ENCODE measurements around the gene RAET1G.
"Not testable (repeated sequence)": the region's sequence is repeated elsewhere in the genome, so short reads cannot be mapped to it uniquely, and the experiment has no call there.

RAET1G gene

GRCh38 chr6:149898966-149899365 lies 24.0 kb downstream of the RAET1G start:
- H3K27me3 ChIP-seq (ENCODE audit: low read depth, low read length): no peaks in the 10 kb centered on the region
- no peak overlapping the region for H3K27ac ChIP-seq (ENCODE audit: low read length)
- no peak overlapping the region for H3K4me3 ChIP-seq (ENCODE audit: low read depth in 1 of 2, low read length in 2 of 2)
- no peaks in the 10 kb centered on the region for H3K36me3 ChIP-seq (ENCODE audit: control insufficient read depth in 1 of 2, insufficient read depth in 2 of 2, low read length in 2 of 2)
- no peaks in the 10 kb centered on the region for H3K9me3 ChIP-seq (ENCODE audit: control insufficient read depth in 1 of 2, low read length in 2 of 2)
- H3K4me1 ChIP-seq (ENCODE audit: control insufficient read depth in 1 of 2, insufficient read depth in 2 of 2, low read length in 2 of 2): peaks cover 20 to 29% of the 10 kb centered on the region in 2 donors

- Histone ChIP-seq H3K9me3 (ENCODE audit: control insufficient read depth in 1 of 2, low read length in 2 of 2) (no peaks in the 10 kb centered on the region), H3K27ac (ENCODE audit: low read length) (peak within 1 kb of the TSS; percentile 74), H3K36me3 (ENCODE audit: control insufficient read depth in 1 of 2, insufficient read depth in 2 of 2, low read length in 2 of 2) (no peaks in the 10 kb centered on the region), H3K27me3 (ENCODE audit: low read depth, low read length) (no peaks in the 10 kb centered on the region), H3K4me3 (ENCODE audit: low read depth in 1 of 2, low read length in 2 of 2) (peak within 1 kb of the TSS; percentile 47 to 51), H3K4me1 (ENCODE audit: control insufficient read depth in 1 of 2, insufficient read depth in 2 of 2, low read length in 2 of 2) (peaks cover 20 to 29% of the 10 kb centered on the region in 2 donors)
Observed at GRCh38 chr6:149897855-149898744, 24.8 kb downstream of the RAET1G start, which contains the start of gene RAET1E. Gene RAET1E (minus strand): TSS chr6:149898113. CDS start chr6:149890901, 7,212 bp downstream.

- Histone ChIP-seq H3K27ac (ENCODE audit: low read length) (peak overlapping the region; percentile 74), H3K36me3 (ENCODE audit: control insufficient read depth in 1 of 2, insufficient read depth in 2 of 2, low read length in 2 of 2) (no peaks in the 10 kb centered on the region), H3K27me3 (ENCODE audit: low read depth, low read length) (no peaks in the 10 kb centered on the region), H3K9me3 (ENCODE audit: control insufficient read depth in 1 of 2, low read length in 2 of 2) (no peaks in the 10 kb centered on the region), H3K4me3 (ENCODE audit: low read depth in 1 of 2, low read length in 2 of 2) (peak overlapping the region; percentile 47 to 51), H3K4me1 (ENCODE audit: control insufficient read depth in 1 of 2, insufficient read depth in 2 of 2, low read length in 2 of 2) (peaks cover 20 to 29% of the 10 kb centered on the region in 2 donors)
Observed at GRCh38 chr6:149897015-149897697, 25.8 kb downstream of the RAET1G start.

GRCh38 chr6:149896491-149896890 lies 26.4 kb downstream of the RAET1G start:
- Histone ChIP-seq H3K4me3 (ENCODE audit: low read depth in 1 of 2, low read length in 2 of 2) (peak overlapping the region in 1 of 2 donors; percentile 47), H3K4me1 (ENCODE audit: control insufficient read depth in 1 of 2, insufficient read depth in 2 of 2, low read length in 2 of 2) (peaks cover 20 to 29% of the 10 kb centered on the region in 2 donors), H3K27ac (ENCODE audit: low read length) (peak overlapping the region; percentile 74), H3K9me3 (ENCODE audit: control insufficient read depth in 1 of 2, low read length in 2 of 2) (no peaks in the 10 kb centered on the region), H3K36me3 (ENCODE audit: control insufficient read depth in 1 of 2, insufficient read depth in 2 of 2, low read length in 2 of 2) (no peaks in the 10 kb centered on the region), H3K27me3 (ENCODE audit: low read depth, low read length) (no peaks in the 10 kb centered on the region)

GRCh38 chr6:149895833-149896271 lies 27.1 kb downstream of the RAET1G start:
- no peaks in the 10 kb centered on the region for H3K9me3 ChIP-seq (ENCODE audit: control insufficient read depth in 1 of 2, low read length in 2 of 2)
- H3K27me3 ChIP-seq (ENCODE audit: low read depth, low read length): no peaks in the 10 kb centered on the region
- peaks cover 20 to 29% of the 10 kb centered on the region in 2 donors for H3K4me1 ChIP-seq (ENCODE audit: control insufficient read depth in 1 of 2, insufficient read depth in 2 of 2, low read length in 2 of 2)
- no peak overlapping the region for H3K4me3 ChIP-seq (ENCODE audit: low read depth in 1 of 2, low read length in 2 of 2)
- H3K27ac ChIP-seq (ENCODE audit: low read length): peak overlapping the region; percentile 30
- H3K36me3 ChIP-seq (ENCODE audit: control insufficient read depth in 1 of 2, insufficient read depth in 2 of 2, low read length in 2 of 2): no peaks in the 10 kb centered on the region

- Histone ChIP-seq H3K4me3 (ENCODE audit: low read depth in 1 of 2, low read length in 2 of 2) (no peak overlapping the region), H3K27ac (ENCODE audit: low read length) (peak overlapping the region; percentile 30), H3K27me3 (ENCODE audit: low read depth, low read length) (no peaks in the 10 kb centered on the region), H3K4me1 (ENCODE audit: control insufficient read depth in 1 of 2, insufficient read depth in 2 of 2, low read length in 2 of 2) (peaks cover 20 to 29% of the 10 kb centered on the region in 2 donors), H3K36me3 (ENCODE audit: control insufficient read depth in 1 of 2, insufficient read depth in 2 of 2, low read length in 2 of 2) (no peaks in the 10 kb centered on the region), H3K9me3 (ENCODE audit: control insufficient read depth in 1 of 2, low read length in 2 of 2) (no peaks in the 10 kb centered on the region)
Observed at GRCh38 chr6:149895048-149895590, 27.8 kb downstream of the RAET1G start.

- H3K4me1 ChIP-seq (ENCODE audit: control insufficient read depth in 1 of 2, insufficient read depth in 2 of 2, low read length in 2 of 2): peaks cover 15 to 20% of the 10 kb centered on the region in 2 donors
- not testable (repeated sequence) for H3K36me3 ChIP-seq (ENCODE audit: control insufficient read depth in 1 of 2, insufficient read depth in 2 of 2, low read length in 2 of 2); H3K27me3 ChIP-seq (ENCODE audit: low read depth, low read length); H3K27ac ChIP-seq (ENCODE audit: low read length); H3K9me3 ChIP-seq (ENCODE audit: control insufficient read depth in 1 of 2, low read length in 2 of 2); H3K4me3 ChIP-seq (ENCODE audit: low read depth in 1 of 2, low read length in 2 of 2)
Observed at GRCh38 chr6:149891864-149892263, 31.1 kb downstream of the RAET1G start.

- H3K4me3 ChIP-seq (ENCODE audit: low read depth in 1 of 2, low read length in 2 of 2): no peak overlapping the region
- no peaks in the 10 kb centered on the region for H3K27me3 ChIP-seq (ENCODE audit: low read depth, low read length)
- no peak overlapping the region for H3K27ac ChIP-seq (ENCODE audit: low read length)
- peaks cover 10 to 14% of the 10 kb centered on the region in 2 donors for H3K4me1 ChIP-seq (ENCODE audit: control insufficient read depth in 1 of 2, insufficient read depth in 2 of 2, low read length in 2 of 2)
- no peaks in the 10 kb centered on the region for H3K9me3 ChIP-seq (ENCODE audit: control insufficient read depth in 1 of 2, low read length in 2 of 2)
- H3K36me3 ChIP-seq (ENCODE audit: control insufficient read depth in 1 of 2, insufficient read depth in 2 of 2, low read length in 2 of 2): no peaks in the 10 kb centered on the region
Observed at GRCh38 chr6:149891259-149891658, 31.7 kb downstream of the RAET1G start.

GRCh38 chr6:149890629-149891045 lies 32.3 kb downstream of the RAET1G start:
- Histone ChIP-seq H3K27ac (ENCODE audit: low read length) (no peak overlapping the region), H3K4me1 (ENCODE audit: control insufficient read depth in 1 of 2, insufficient read depth in 2 of 2, low read length in 2 of 2) (peaks cover 4 to 8% of the 10 kb centered on the region in 2 donors), H3K36me3 (ENCODE audit: control insufficient read depth in 1 of 2, insufficient read depth in 2 of 2, low read length in 2 of 2) (no peaks in the 10 kb centered on the region), H3K4me3 (ENCODE audit: low read depth in 1 of 2, low read length in 2 of 2) (no peak overlapping the region), H3K9me3 (ENCODE audit: control insufficient read depth in 1 of 2, low read length in 2 of 2) (no peaks in the 10 kb centered on the region), H3K27me3 (ENCODE audit: low read depth, low read length) (no peaks in the 10 kb centered on the region)

GRCh38 chr6:149889326-149889725 lies 33.6 kb downstream of the RAET1G start:
- Histone ChIP-seq H3K27ac (ENCODE audit: low read length) (no peak overlapping the region), H3K4me1 (ENCODE audit: control insufficient read depth in 1 of 2, insufficient read depth in 2 of 2, low read length in 2 of 2) (no peaks in the 10 kb centered on the region), H3K4me3 (ENCODE audit: low read depth in 1 of 2, low read length in 2 of 2) (no peak overlapping the region), H3K9me3 (ENCODE audit: control insufficient read depth in 1 of 2, low read length in 2 of 2) (no peaks in the 10 kb centered on the region), H3K36me3 (ENCODE audit: control insufficient read depth in 1 of 2, insufficient read depth in 2 of 2, low read length in 2 of 2) (no peaks in the 10 kb centered on the region), H3K27me3 (ENCODE audit: low read depth, low read length) (no peaks in the 10 kb centered on the region)

- Histone ChIP-seq H3K4me3 (ENCODE audit: low read depth in 1 of 2, low read length in 2 of 2) (no peak overlapping the region), H3K4me1 (ENCODE audit: control insufficient read depth in 1 of 2, insufficient read depth in 2 of 2, low read length in 2 of 2) (no peaks in the 10 kb centered on the region), H3K27ac (ENCODE audit: low read length) (no peak overlapping the region), H3K9me3 (ENCODE audit: control insufficient read depth in 1 of 2, low read length in 2 of 2) (no peaks in the 10 kb centered on the region), H3K36me3 (ENCODE audit: control insufficient read depth in 1 of 2, insufficient read depth in 2 of 2, low read length in 2 of 2) (no peaks in the 10 kb centered on the region), H3K27me3 (ENCODE audit: low read depth, low read length) (no peaks in the 10 kb centered on the region)
Observed at GRCh38 chr6:149888659-149889058, 34.3 kb downstream of the RAET1G start.
